Stimulated activated CD4-positive, alpha-beta T cell treated with anti-CD3 and anti-CD28 coated beads, TNF-alpha, amount 100 ng/mL, for 1 hour (primary cell): Measurements from ENCODE around the gene ZNF425.
A peak's percentile ranks its signal among the peaks of the same experiment; 100 is the strongest.
"Not testable (repeated sequence)": the region's sequence is repeated elsewhere in the genome, so short reads cannot be mapped to it uniquely, and the experiment has no call there.

Source experiments
- DNase-seq, 3 donors: peaks; one replicate each; pipeline ENCODE4 v3.0.0-alpha.2; 2020; ENCODE audit warnings: low read depth in 3 of 3, low spot score in 1 of 3

The ZNF425 gene

DNA sequence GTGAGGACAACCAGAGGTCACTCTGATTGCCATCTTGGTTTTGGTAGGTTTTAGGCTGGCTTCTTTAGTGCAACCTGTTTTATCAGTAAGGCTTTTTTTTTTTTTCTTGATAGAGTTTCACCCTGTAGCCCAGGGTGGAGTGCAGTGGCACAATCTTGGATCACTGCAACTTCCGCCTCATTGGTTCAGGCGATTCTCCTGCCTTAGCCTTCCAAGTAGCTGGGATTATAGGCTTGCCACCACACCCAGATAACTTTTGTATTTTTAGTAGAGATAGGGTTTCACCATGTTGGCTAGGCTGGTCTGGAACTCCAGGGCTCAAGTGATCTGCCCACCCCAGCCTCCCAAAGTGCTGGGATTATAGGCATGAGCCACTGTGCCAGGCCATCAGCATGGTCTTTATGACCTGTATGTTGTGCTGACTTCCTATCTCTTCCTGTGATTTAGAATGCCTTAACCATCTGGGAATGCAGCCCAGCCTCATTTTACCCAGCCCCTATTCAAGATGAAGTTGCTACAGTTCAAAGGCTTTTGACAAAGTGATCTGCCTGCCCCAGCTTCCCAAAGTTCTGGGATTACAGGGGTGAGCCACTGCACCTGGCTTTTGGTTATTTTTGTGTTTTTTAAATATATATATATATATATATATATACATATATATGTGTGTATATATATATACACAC is 7.0 kb upstream of the ZNF425 start:
- DNase-seq: no peak

DNA sequence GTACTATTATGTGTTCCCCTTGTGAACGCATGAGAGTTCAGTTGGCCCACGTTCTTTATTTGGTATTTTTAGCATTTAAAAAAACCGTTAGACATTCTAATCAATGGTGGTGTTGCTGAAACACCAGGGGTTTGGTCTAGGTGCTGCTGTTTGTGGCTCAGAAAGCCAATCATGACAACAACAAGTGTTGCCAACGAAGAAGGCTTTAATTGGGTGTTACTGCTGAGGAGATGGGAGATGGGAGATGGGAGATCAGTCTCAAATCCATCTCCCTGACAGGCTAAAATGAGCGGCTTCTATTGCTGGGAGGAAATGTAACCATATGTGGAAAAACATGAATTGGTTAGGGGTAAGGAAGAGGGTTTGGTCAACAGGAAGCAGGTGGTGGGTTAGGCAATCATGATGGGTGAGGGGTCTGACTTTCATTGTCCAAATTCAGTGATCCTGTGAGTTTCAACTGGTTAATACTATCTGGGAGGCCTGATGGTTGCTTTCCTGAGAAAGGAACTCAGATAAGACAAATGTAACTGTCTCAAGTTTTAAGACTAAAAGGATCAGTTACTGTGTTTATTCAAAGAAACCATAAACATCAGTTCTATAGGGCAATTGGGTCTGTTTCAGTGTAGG is 4.6 kb upstream of the ZNF425 start:
- no peak for DNase-seq

DNA sequence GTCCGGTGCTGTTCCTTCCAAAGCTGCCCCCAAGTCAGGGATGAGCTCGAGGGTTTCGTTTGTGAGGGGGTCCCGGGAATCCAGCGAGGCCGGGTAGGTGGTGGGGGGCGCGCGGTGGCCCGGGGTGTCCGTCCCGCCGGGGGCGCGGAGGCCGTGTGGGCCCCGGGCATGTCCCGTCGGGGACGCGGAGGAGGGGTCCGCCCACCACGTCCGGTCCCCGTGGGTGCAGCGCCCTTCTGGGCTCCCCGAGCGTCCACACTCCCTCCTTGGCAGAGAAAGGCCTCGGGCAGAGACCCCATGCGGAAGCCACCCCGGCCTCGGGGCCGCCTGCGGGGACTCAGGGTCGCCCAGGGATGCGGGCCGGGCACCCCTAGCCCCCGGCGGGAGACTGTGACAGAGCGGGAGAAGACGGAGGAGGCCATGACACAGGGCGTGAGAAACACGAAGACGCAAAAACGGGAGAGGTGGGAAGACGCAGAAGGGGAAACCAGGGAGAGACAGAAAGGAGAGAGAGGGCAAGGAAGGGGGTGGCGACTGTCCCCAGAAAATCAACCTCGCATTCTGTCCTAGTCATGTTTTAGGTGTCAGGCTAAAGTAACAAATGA is 640 bp upstream of the ZNF425 start:
- peak in 2 of 3 donors; percentile 28 to 61 for DNase-seq

DNA sequence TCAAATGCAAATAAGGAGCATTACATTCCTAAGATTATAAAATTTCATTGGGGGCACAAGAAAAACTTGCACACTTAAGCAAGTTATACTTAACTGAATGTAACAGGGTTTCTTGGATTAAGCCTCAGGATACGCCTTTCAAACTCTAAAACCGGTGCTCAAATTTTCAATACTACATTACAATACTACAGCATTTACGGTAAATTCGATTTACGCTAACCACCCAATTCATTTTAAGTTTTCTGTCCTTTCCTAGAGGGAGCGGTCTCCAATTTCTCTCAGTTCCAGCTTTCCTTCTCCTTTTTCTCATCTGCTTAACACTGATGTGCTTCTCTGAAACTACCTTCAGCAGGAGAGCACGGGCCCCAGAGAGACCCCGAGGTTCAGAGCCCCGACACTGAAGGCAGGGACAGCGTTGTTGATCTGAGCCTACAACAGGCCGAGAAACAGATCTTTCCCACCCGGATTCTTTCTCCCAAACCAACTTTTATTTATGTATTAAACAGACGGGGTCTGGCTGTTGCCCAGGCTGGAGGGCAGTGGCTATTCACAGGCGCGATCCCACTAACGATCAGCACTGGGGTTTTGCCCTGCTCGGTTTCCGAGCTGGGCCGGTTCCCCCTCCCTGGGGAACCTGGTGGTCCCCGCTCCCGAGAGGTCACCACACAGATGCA is 798 bp downstream of the ZNF425 start:
- no peak for DNase-seq

- no peak for DNase-seq
Measured at GRCh38 chr7:149109969-149110368, 16.2 kb downstream of the ZNF425 start.

- no peak for DNase-seq
Measured at GRCh38 chr7:149104749-149105148, 21.4 kb downstream of the ZNF425 start.

DNA sequence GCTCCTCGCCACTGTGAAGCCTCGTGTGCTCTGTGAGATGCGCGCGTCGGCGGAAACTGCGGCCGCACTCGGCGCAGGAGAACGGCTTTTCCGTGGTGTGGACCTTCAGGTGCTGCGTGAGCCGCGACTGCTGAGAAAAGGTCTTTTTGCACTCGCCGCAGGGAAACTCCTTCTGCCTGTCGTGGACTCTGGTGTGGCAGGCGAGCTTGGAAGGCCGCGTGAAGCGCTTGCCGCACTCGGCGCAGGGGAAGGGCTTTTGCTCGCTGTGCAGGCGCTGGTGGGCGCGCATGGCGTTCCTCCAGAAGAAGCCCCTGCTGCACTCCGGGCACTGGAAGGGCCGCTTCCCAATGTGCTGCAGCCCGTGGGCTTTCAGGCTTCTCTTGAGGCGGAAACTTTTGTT is 21.9 kb downstream of the ZNF425 start:
- no peak for DNase-seq

DNA sequence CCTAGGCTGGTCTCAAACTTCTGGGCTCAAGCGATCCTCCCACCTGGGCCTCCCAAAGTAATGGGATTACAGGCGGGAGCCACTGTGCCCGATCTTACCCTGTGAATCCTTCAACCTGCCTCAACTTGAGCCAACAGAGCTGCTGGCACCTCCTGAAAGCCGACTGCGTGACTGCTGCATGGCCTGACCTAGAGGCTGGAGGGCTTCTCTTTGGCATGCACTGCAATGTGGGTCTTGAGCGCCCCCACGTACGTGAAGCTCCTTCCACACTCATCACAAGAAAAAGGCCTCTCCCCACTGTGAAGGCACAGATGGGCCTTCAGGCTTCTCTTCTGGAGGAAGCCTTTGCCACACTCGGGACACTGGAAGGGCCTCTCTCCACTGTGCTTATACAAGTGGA is 22.7 kb downstream of the ZNF425 start:
- DNase-seq: no peak

GRCh38 chr7:149102666-149103065 is 23.5 kb downstream of the ZNF425 start:
- no peak for DNase-seq

DNA sequence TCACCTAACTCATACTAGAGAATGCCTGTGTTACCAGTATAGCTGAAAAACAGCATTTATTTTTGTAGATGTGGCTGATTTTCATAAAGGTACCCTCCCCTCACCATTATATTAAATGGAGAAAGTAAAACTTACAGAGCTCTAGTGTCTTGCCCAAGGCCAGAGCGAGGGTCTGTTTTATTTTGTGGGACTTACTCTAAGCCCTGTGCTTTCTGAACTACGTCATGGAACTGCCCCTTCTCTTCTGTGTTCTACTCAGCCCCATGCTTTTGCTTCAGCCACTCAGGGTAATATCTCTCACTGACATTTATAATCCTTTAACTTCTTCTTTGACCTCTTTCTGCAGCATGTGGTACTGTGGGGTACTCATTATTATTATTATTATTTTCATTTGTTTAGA is 25.3 kb downstream of the ZNF425 start:
- DNase-seq: no peak

- DNase-seq: no peak
Measured at GRCh38 chr7:149099058-149099457, 27.1 kb downstream of the ZNF425 start.

- DNase-seq: no peak
Measured at GRCh38 chr7:149097088-149097487, 29.0 kb downstream of the ZNF425 start.

GRCh38 chr7:149093228-149093627 is 32.9 kb downstream of the ZNF425 start:
- DNase-seq: no peak

GRCh38 chr7:149092244-149092643 is 33.9 kb downstream of the ZNF425 start:
- not testable (repeated sequence) for DNase-seq

- DNase-seq: peak; percentile 79 to 92 (median 88)
Measured at GRCh38 chr7:149090397-149091195, 35.5 kb downstream of the ZNF425 start, which contains the start of gene ZNF786. Gene ZNF786, minus strand, starts transcription at chr7:149090718. Its CDS starts 78 bp downstream, at chr7:149090640.

DNA sequence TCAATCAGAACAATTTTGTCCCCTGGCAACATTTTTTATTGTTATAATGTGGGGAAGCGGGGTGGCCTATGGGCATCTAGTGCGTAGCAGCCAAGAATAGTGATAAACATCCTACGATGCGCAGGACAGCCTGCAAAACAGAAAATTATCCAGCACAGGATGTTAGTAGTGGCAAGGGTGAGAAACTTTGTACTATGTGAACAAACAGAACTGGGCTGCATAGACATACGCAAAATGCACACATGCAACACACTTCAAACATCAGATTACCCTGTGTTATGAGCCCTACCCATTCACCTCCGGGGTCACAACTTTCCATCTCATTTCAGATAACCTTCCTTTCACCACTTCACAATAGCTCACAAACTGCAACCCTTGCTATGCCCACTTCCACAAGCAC is 38.7 kb downstream of the ZNF425 start:
- DNase-seq: no peak

DNA sequence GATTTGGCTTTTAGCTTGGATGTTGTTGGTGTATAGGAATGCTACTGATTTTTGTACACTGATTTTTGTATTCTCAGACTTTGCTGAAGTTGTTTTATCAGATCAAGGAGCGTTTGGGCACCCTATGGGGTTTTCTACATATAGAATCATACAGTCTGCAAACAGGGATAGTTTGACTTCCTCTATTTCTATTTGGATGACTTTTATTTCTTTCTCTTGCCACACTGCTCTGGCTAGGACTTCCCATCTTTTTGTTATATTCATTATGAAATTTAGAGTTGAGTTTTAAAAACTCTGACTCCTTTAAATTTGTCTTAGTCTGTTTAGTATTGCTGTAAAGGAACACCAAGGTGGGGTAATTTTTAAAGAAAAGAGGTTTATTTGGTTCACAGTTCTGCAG is 40.3 kb downstream of the ZNF425 start:
- DNase-seq: no peak

DNA sequence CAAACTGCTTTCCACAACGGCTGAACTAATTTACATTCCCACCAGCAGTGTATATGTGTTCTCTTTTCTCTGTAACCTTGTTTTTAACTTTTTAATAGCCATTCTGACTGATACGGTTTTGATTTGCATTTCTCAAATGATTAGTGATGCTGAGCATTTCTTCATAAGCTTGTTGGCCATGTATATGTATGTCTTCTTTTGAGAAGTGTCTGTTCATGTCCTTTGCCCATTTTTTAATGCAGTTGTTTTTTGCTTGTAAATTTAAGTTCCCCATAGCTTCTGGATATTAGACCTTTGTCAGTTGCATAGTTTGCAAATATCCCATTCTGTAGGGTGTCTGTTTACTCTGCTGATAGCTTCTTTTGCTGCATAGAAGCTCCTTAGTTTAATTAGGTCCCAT is 41.7 kb downstream of the ZNF425 start:
- no peak for DNase-seq

DNA sequence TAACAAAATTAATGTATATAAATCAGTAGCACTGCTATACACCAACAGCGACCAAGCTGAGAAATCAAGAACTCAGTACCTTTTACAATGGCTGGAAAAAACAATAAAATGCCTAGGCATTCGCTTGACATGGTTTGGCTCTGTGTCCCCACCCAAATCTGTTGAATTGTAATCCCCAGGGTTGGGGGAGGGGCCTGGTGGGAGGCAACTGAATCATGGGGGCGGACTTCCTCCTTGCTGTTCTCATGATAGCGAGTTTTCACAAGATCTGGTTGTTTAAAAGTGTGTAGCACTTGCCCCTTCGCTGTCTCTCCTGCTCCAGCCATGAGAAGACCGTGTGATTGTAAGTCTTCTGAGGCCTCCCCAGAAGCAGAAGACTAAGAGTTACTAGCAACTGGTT is 44.2 kb downstream of the ZNF425 start:
- no peak for DNase-seq

- no peak for DNase-seq
Measured at GRCh38 chr7:149077594-149077993, 48.5 kb downstream of the ZNF425 start.

DNA sequence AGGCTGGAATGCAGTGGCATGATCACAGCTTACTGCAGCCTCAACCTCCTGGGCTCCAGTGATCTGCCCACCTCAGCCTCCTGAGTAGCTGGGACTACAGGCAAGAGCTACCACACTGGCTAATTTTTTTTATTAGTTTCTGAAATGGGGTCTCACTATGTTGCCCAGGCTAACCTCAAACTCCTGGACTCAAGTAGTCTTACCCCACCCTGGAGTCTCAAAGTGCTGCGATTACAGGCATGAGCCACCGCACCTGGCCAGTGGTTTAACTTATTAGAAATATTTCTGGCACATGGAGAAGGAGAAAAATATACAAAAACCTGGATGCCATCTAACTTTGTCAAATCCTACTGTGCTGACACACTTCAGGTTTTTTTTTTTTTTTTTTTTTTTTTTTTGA is 50.8 kb downstream of the ZNF425 start:
- no peak for DNase-seq
